ENCODE measurements around the gene ANKS4B.

GRCh38 chr16:21277927-21278706 lies 44.6 kb downstream of the ANKS4B start, which contains the start of gene CRYM:
- TF ChIP-seq, protein P1, sequence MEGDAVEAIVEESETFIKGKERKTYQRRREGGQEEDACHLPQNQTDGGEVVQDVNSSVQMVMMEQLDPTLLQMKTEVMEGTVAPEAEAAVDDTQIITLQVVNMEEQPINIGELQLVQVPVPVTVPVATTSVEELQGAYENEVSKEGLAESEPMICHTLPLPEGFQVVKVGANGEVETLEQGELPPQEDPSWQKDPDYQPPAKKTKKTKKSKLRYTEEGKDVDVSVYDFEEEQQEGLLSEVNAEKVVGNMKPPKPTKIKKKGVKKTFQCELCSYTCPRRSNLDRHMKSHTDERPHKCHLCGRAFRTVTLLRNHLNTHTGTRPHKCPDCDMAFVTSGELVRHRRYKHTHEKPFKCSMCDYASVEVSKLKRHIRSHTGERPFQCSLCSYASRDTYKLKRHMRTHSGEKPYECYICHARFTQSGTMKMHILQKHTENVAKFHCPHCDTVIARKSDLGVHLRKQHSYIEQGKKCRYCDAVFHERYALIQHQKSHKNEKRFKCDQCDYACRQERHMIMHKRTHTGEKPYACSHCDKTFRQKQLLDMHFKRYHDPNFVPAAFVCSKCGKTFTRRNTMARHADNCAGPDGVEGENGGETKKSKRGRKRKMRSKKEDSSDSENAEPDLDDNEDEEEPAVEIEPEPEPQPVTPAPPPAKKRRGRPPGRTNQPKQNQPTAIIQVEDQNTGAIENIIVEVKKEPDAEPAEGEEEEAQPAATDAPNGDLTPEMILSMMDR (IDR thresholded peaks at IDR 0.05; ENCODE audit: low read depth, low read length, missing input control): peak; percentile 64
- TF ChIP-seq, protein P2, sequence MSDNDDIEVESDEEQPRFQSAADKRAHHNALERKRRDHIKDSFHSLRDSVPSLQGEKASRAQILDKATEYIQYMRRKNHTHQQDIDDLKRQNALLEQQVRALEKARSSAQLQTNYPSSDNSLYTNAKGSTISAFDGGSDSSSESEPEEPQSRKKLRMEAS (IDR thresholded peaks at IDR 0.05): no peak
- TF ChIP-seq ATF3 (IDR thresholded peaks at IDR 0.05): no peak
- peak; percentile 72 to 81 for TF ChIP-seq RAD21 (IDR thresholded peaks at IDR 0.05)
- TF ChIP-seq EGR1 (IDR thresholded peaks at IDR 0.05; ENCODE audit: low read depth in 2 of 2): no peak
- TF ChIP-seq ZBTB33 (IDR thresholded peaks at IDR 0.05): no peak
- TF ChIP-seq, protein P3, sequence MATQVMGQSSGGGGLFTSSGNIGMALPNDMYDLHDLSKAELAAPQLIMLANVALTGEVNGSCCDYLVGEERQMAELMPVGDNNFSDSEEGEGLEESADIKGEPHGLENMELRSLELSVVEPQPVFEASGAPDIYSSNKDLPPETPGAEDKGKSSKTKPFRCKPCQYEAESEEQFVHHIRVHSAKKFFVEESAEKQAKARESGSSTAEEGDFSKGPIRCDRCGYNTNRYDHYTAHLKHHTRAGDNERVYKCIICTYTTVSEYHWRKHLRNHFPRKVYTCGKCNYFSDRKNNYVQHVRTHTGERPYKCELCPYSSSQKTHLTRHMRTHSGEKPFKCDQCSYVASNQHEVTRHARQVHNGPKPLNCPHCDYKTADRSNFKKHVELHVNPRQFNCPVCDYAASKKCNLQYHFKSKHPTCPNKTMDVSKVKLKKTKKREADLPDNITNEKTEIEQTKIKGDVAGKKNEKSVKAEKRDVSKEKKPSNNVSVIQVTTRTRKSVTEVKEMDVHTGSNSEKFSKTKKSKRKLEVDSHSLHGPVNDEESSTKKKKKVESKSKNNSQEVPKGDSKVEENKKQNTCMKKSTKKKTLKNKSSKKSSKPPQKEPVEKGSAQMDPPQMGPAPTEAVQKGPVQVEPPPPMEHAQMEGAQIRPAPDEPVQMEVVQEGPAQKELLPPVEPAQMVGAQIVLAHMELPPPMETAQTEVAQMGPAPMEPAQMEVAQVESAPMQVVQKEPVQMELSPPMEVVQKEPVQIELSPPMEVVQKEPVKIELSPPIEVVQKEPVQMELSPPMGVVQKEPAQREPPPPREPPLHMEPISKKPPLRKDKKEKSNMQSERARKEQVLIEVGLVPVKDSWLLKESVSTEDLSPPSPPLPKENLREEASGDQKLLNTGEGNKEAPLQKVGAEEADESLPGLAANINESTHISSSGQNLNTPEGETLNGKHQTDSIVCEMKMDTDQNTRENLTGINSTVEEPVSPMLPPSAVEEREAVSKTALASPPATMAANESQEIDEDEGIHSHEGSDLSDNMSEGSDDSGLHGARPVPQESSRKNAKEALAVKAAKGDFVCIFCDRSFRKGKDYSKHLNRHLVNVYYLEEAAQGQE (IDR thresholded peaks at IDR 0.05): no peak
- no peak for TF ChIP-seq TAF1 (conservative IDR thresholded peaks at IDR 0.05)
- peak in 1 of 2 donors; percentile 9 for TF ChIP-seq RXRA (IDR thresholded peaks at IDR 0.05)
- TF ChIP-seq GABPA (IDR thresholded peaks at IDR 0.05 in 1 of 2, conservative IDR thresholded peaks at IDR 0.05 in 1 of 2): no peak
- TF ChIP-seq SP1 (IDR thresholded peaks at IDR 0.05): no peak
